IMR-90 (cell line): Measurements from ENCODE around the gene THEMIS2. TPM values are rescaled to one million over a fixed set of nuclear protein-coding genes. Genes with fewer than 3 reads are reported as not detected.

Source experiments
- ATAC-seq: fragments of 200-7000 bp; cut with Tn5 transposase; 2 replicates; pipeline ENCODE4 v1.9.1; 2020; ENCODE audit warnings: low read depth, mild to moderate bottlenecking, moderate library complexity
- BruUV-seq: library from RNA; stranded (reverse); fragments of 400-500 nt; replicated peaks from 2 replicates; lab custom pipeline; 2021; lab: Mats Ljungman, UMichigan
- CTCF ChIA-PET: fragments of 300-600 bp; formaldehyde crosslinking; extraction: SDS; loops from one replicate; lab custom pipeline; 2021; ENCODE audit warnings: antibody characterized with exemption; lab: Yijun Ruan, JAX
- POLR2A ChIA-PET: fragments of 300-600 bp; sonication (Branson Sonifier 250); formaldehyde crosslinking; loops from one replicate; lab custom pipeline; 2022; ENCODE audit warnings: antibody characterized with exemption; ENCODE audit not compliant: unreplicated experiment; lab: Charles Lee
- DNase-seq: peaks from one replicate; pipeline ENCODE4 v3.0.0; 2013
- H2AFZ ChIP-seq: replicated peaks from 2 replicates; pipeline ENCODE3; 2013; ENCODE audit warnings: low read length, mild to moderate bottlenecking; ENCODE audit not compliant: poor library complexity
- H2AK5ac ChIP-seq: 2 replicates; pipeline ENCODE4 v1.6.1; 2013; ENCODE audit warnings: low read depth, low read length, inconsistent platforms
- H2AK9ac ChIP-seq: replicated peaks from 2 replicates; pipeline ENCODE3; 2013; ENCODE audit warnings: mild to moderate bottlenecking, low read depth, low read length, moderate library complexity; ENCODE audit not compliant: poor library complexity
- H2BK120ac ChIP-seq: 2 replicates; pipeline ENCODE4 v1.6.1; 2013; ENCODE audit warnings: low read depth, low read length, inconsistent platforms
- H2BK15ac ChIP-seq: 3 replicates; pipeline ENCODE4 v1.6.1; 2013; ENCODE audit warnings: low read depth, low read length, inconsistent platforms
- H2BK20ac ChIP-seq: 2 replicates; pipeline ENCODE4 v1.6.1; 2013; ENCODE audit warnings: low read depth, mild to moderate bottlenecking, inconsistent platforms, low read length, moderate library complexity
- H2BK5ac ChIP-seq: 2 replicates; pipeline ENCODE4 v1.6.1; 2013; ENCODE audit warnings: mild to moderate bottlenecking, low read depth, low read length, inconsistent platforms; ENCODE audit not compliant: poor library complexity, severe bottlenecking
- H3K14ac ChIP-seq: replicated peaks from 2 replicates; pipeline ENCODE4 v1.6.1; 2013; ENCODE audit warnings: low read depth, low read length, inconsistent platforms
- H3K18ac ChIP-seq: 2 replicates; pipeline ENCODE4 v1.6.1; 2013; ENCODE audit warnings: low read depth, low read length, control low read depth
- H3K23ac ChIP-seq: 2 replicates; pipeline ENCODE4 v1.6.1; 2013; ENCODE audit warnings: low read depth, low read length, inconsistent platforms
- H3K27ac ChIP-seq: 2 replicates; pipeline ENCODE4 v1.5.1; 2013; ENCODE audit warnings: mild to moderate bottlenecking, control low read depth, low read length; ENCODE audit not compliant: insufficient read depth
- H3K27me3 ChIP-seq: 2 replicates; pipeline ENCODE4 v1.6.1; 2013; ENCODE audit warnings: low read length; ENCODE audit not compliant: control insufficient read depth, insufficient read depth
- H3K36me3 ChIP-seq: 2 replicates; pipeline ENCODE4 v1.6.1; 2013; ENCODE audit warnings: low read length, mixed read lengths; ENCODE audit not compliant: control insufficient read depth, insufficient read depth
- H3K4ac ChIP-seq: 2 replicates; pipeline ENCODE4 v1.6.1; 2013; ENCODE audit warnings: low read depth, low read length, inconsistent platforms
- H3K4me1 ChIP-seq: 2 replicates; pipeline ENCODE4 v1.6.1; 2013; ENCODE audit warnings: low read length, mixed read lengths; ENCODE audit not compliant: control insufficient read depth, insufficient read depth
- H3K4me2 ChIP-seq: 2 replicates; pipeline ENCODE4 v1.6.1; 2013; ENCODE audit warnings: low read depth, mild to moderate bottlenecking, control low read depth, low read length, moderate library complexity
- H3K4me3 ChIP-seq: 2 replicates; pipeline ENCODE4 v1.5.1; 2013; ENCODE audit warnings: low read depth, mild to moderate bottlenecking, control low read depth, low read length, moderate library complexity; ENCODE audit not compliant: insufficient read depth
- H3K56ac ChIP-seq: 2 replicates; pipeline ENCODE4 v1.6.1; 2013; ENCODE audit warnings: low read length, inconsistent platforms; ENCODE audit not compliant: insufficient read depth; ENCODE audit errors: extremely low read depth
- H3K79me1 ChIP-seq, 2 experiments: 2 replicates each; pipeline ENCODE4 v1.6.1; 2013; ENCODE audit warnings: low read length in 2 of 2, inconsistent platforms in 1 of 2, low read depth in 1 of 2
- H3K9ac ChIP-seq: 2 replicates; pipeline ENCODE4 v1.6.1; 2013; ENCODE audit warnings: low read depth, low read length, control low read depth
- H3K9me1 ChIP-seq: 2 replicates; pipeline ENCODE4 v1.6.1; 2013; ENCODE audit warnings: low read length, inconsistent platforms; ENCODE audit not compliant: insufficient read depth
- H3K9me3 ChIP-seq: 2 replicates; pipeline ENCODE4 v1.6.1; 2013; ENCODE audit warnings: low read length; ENCODE audit not compliant: control insufficient read depth, insufficient read depth
- H4K20me1 ChIP-seq: 2 replicates; pipeline ENCODE4 v1.6.1; 2013; ENCODE audit warnings: low read length, inconsistent platforms; ENCODE audit not compliant: insufficient read depth
- H4K5ac ChIP-seq: 2 replicates; pipeline ENCODE4 v1.6.1; 2013; ENCODE audit warnings: mild to moderate bottlenecking, low read depth, low read length, control low read depth
- H4K8ac ChIP-seq, 2 experiments: 2 replicates each; pipeline ENCODE4 v1.6.1; 2013; ENCODE audit warnings: low read depth in 2 of 2, low read length in 2 of 2, control low read depth in 1 of 2, inconsistent platforms in 1 of 2
- H4K91ac ChIP-seq: 2 replicates; pipeline ENCODE4 v1.6.1; 2013; ENCODE audit warnings: low read depth, low read length, inconsistent platforms; ENCODE audit not compliant: insufficient read depth
- BHLHE40 ChIP-seq: fragments of 150-350 bp; IDR thresholded peaks from 2 replicates; pipeline ENCODE4 v1.6.1; 2016; ENCODE audit warnings: mild to moderate bottlenecking, low read depth, low read length
- CEBPB ChIP-seq: IDR thresholded peaks from 2 replicates; pipeline ENCODE4 v1.6.1; 2012; ENCODE audit warnings: low read depth, low read length, improper control_type of control experiment
- CHD1 ChIP-seq: IDR thresholded peaks from 2 replicates; pipeline ENCODE4 v1.6.1; 2012; ENCODE audit warnings: low read depth, low read length, improper control_type of control experiment
- CTCF ChIP-seq: conservative IDR thresholded peaks from 2 replicates; pipeline ENCODE4 v1.5.1; 2012; ENCODE audit warnings: mild to moderate bottlenecking, low read depth, low read length, improper control_type of control experiment
- ELK1 ChIP-seq: fragments of 150-350 bp; IDR thresholded peaks from 2 replicates; pipeline ENCODE4 v1.6.1; 2016; ENCODE audit warnings: low read depth, mild to moderate bottlenecking, low read length, moderate library complexity, borderline replicate concordance
- FOS ChIP-seq: fragments of 150-350 bp; IDR thresholded peaks from 2 replicates; pipeline ENCODE4 v1.6.1; 2016; ENCODE audit warnings: low read depth, low read length
- MAFK ChIP-seq: IDR thresholded peaks from 2 replicates; pipeline ENCODE4 v1.6.1; 2012; ENCODE audit warnings: low read depth, low read length, improper control_type of control experiment
- MAZ ChIP-seq: IDR thresholded peaks from 2 replicates; pipeline ENCODE4 v1.6.1; 2012; ENCODE audit warnings: low read depth, mild to moderate bottlenecking, low read length, improper control_type of control experiment, moderate library complexity, borderline replicate concordance
- MXI1 ChIP-seq: IDR thresholded peaks from 2 replicates; pipeline ENCODE4 v1.6.1; 2012; ENCODE audit warnings: low read depth, mild to moderate bottlenecking, low read length, moderate library complexity, borderline replicate concordance
- NFE2L2 ChIP-seq: fragments of 150-350 bp; IDR thresholded peaks from 2 replicates; pipeline ENCODE4 v1.6.1; 2016; ENCODE audit warnings: low read depth, mild to moderate bottlenecking, low read length
- POLR2A ChIP-seq: IDR thresholded peaks from 2 replicates; pipeline ENCODE4 v1.6.1; 2012; ENCODE audit warnings: mild to moderate bottlenecking, low read depth, low read length
- RAD21 ChIP-seq: IDR thresholded peaks from 2 replicates; pipeline ENCODE4 v1.6.1; 2012; ENCODE audit warnings: low read length, improper control_type of control experiment
- RCOR1 ChIP-seq: IDR thresholded peaks from 2 replicates; pipeline ENCODE4 v1.6.1; 2012; ENCODE audit warnings: mild to moderate bottlenecking, low read length, improper control_type of control experiment; ENCODE audit not compliant: insufficient replicate concordance
- RFX5 ChIP-seq: IDR thresholded peaks from 2 replicates; pipeline ENCODE4 v1.8.0; 2012; ENCODE audit warnings: low read depth, mild to moderate bottlenecking, low read length, moderate library complexity
- SMC3 ChIP-seq: fragments of 150-350 bp; IDR thresholded peaks from 2 replicates; pipeline ENCODE4 v1.6.1; 2016; ENCODE audit warnings: low read depth, mild to moderate bottlenecking, antibody characterized with exemption, low read length, moderate library complexity
- USF2 ChIP-seq: fragments of 150-350 bp; IDR thresholded peaks from 2 replicates; pipeline ENCODE4 v1.6.1; 2017; ENCODE audit warnings: mild to moderate bottlenecking, antibody characterized with exemption, low read length, low read depth
- WGBS, 2 experiments: methylation state at CpG; one replicate each; pipeline versions ENCODE4 v1.1.5 to v1.1.7; 2013; ENCODE audit warnings: missing lambda C conversion rate in 2 of 2; ENCODE audit not compliant: insufficient read length in 1 of 2; ENCODE audit errors: extremely low coverage in 2 of 2; 5-methylcytosine and 5-hydroxymethylcytosine counted together
- dilution Hi-C: fragments of 300-500 bp; cut with HindIII; formaldehyde crosslinking; loops from one replicate; pipeline ENCODE4 v1.14.3; 2018; ENCODE audit warnings: low sequenced_read_pairs; ENCODE audit not compliant: unreplicated experiment
- in situ Hi-C: fragments of 300-500 bp; cut with MboI; formaldehyde crosslinking; loops from 3 replicates; pipeline ENCODE4 v1.14.3; 2019; ENCODE audit warnings: low sequenced_read_pairs, inconsistent platforms, mixed read lengths
- intact Hi-C: fragments of 100-400 bp; cut with micrococcal nuclease; formaldehyde crosslinking; loops from 2 replicates; pipeline ENCODE4 v1.10.0; 2022
- polyA plus RNA-seq, 3 experiments: library from polyadenylated mRNA; depleted of rRNA; stranded (reverse); fragments of >200 nt; gene quantifications; 2 replicates each; pipeline ENCODE4 v1.2.3, GENCODE V29; 2012; ENCODE audit warnings: low replicate concordance in 1 of 3
- total RNA-seq: library from RNA; depleted of rRNA; stranded (reverse); fragments of >200 nt; gene quantifications from 2 replicates; pipeline ENCODE4 v1.2.3, GENCODE V29; 2012

The THEMIS2 gene
- total and polyA plus RNA-seq, 2 of the 4 experiments (the other 2 are of a cell fraction) = 4.5 to 5.0 TPM

- Histone ChIP-seq H3K9ac (no peak overlapping the region), H3K14ac (no peak overlapping the region), H3K56ac (no peak overlapping the region), H4K5ac (no peak overlapping the region), H3K79me1 (no peaks in the 10 kb centered on the region), H3K4me1 (no peaks in the 10 kb centered on the region), H3K4me3 (no peak overlapping the region), H2BK5ac (no peak overlapping the region), H3K27me3 (no peaks in the 10 kb centered on the region), H2BK20ac (no peak overlapping the region), H2BK15ac (no peak overlapping the region), H3K4me2 (no peak overlapping the region), H2AK5ac (no peak overlapping the region), H4K8ac (no peak overlapping the region), H3K4ac (no peak overlapping the region), H3K36me3 (peaks cover 6% of the 10 kb centered on the region; the same call in 1 of the 2 replicates), H3K9me1 (no peaks in the 10 kb centered on the region), H4K20me1 (no peaks in the 10 kb centered on the region), H3K27ac (no peak overlapping the region), H2BK120ac (no peak overlapping the region), H2AFZ (no peak overlapping the region), H2AK9ac (no peak overlapping the region), H3K9me3 (no peaks in the 10 kb centered on the region), H4K91ac (no peak overlapping the region), H3K18ac (no peak overlapping the region), H3K23ac (no peak overlapping the region)
- TF ChIP-seq CTCF (no peak), BHLHE40 (no peak), MAZ (no peak), MAFK (no peak), RFX5 (no peak), CHD1 (no peak), USF2 (no peak), MXI1 (no peak), NFE2L2 (no peak), RCOR1 (no peak), FOS (no peak), POLR2A (no peak), ELK1 (no peak), SMC3 (no peak), RAD21 (no peak), CEBPB (no peak)
- intact Hi-C loops (no loop called here), dilution Hi-C loops (no loop called here), in situ Hi-C loops (no loop called here)
- DNase-seq = no peak
- ATAC-seq = no peak; the same call in 1 of the 2 replicates
- WGBS, 2 experiments = no CpG with 5 or more reads among the region's 3 CpGs
- CTCF ChIA-PET = interaction anchor here (0.9 kb wide), 1 partner anchor 23 kb away, joined by 3 read pairs; no protein-coding TSS in a partner anchor
- POLR2A ChIA-PET = no interaction called here
- BruUV-seq = no TSS peak
Observed at GRCh38 chr1:27886744-27887143, 14.4 kb downstream of the THEMIS2 start.
